Measurements from ENCODE around the gene SNUPN.

SNUPN gene

GRCh38 chr15:75625542-75626347, at the start of gene SNUPN:
Gene SNUPN, minus strand, starts transcription at chr15:75625725. Its CDS starts 4,674 bp downstream, at chr15:75621051.
- peak; percentile 78 to 93 for DNase-seq

GRCh38 chr15:75674366-75674765, 48.8 kb upstream of the SNUPN start:
- no peak for DNase-seq

DNA sequence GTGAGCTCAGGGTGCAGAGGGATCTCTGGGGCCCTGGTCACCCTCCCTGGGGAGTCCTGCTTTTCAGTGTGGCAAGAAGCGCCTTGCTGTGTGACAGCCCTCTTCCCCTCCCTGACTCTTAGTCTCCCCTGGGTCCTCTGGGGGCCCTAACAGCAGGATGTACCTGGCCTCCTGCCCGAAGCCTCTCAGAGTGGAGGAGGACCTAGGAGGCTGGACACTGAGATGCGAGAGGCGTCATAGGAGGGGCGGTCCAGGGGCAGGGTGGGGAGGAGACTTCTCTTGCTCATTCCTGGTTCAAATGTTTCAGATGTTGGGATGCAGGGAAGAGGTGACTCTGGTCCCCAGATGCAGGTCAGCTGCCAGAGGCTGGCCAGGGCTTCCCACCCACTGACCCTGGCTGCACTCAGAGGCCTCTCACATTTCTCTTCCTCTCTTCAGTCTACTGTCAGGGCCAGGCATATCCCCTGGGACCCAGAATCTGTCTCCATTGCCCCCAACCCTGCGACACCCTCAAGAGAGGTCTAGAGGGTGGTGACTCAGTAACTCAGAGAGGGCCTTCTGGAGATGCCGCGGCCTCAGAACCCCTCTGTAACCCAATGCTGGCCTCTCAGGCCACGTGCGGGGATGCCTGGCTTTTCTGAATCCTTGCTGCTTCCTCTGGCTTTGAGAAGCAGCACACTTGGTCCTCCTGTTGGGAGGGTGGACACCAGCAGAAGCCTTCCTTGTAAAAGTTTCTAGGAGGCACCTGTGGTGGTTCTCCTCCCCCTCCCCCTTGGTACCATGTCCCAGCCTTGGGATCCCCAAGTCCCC, 48.1 kb upstream of the SNUPN start:
- no peak for DNase-seq

DNA sequence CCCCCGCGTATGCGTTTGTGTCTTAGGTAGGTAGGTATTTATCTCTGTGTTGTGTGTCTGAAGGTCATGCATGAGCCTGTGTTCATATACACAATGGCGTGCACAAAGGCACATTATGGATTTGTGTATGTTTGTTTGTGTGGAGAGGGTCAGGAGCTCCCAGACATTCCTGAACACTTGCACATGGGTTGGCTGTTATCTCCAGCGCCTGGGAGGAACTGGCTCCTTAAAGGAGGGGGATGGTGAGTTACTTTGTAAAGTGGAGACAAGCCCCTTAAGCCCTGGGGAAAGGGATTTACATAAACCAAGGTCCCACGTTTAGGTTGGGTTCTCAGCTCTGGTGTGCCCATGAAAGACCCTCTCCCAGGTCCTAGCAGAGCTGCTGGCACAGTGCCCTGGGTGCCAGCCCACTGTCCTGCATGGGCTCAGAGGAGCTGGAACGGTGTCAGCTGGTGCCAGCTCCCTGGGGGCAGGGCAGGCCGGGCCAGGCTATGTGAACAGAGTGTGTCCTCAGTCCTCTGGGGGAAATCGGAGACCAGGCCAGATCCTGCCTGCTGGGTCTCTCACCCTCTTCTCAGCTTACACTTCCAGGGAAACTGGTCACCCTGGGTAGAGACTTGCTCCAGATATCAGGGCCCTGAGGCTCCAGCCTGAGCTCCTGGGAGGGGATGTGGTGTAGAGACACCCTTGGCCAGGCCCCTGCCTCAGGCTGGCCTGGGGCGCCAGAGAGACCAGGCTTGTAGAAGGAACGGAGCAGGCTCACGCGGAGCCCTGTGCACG, 47.3 kb upstream of the SNUPN start:
- DNase-seq: no peak

GRCh38 chr15:75671730-75672602, 46.4 kb upstream of the SNUPN start:
- no peak for DNase-seq

- no peak for DNase-seq
These were observed 44.3 kb upstream of the SNUPN start for GRCh38 chr15:75669879-75670212.

DNA sequence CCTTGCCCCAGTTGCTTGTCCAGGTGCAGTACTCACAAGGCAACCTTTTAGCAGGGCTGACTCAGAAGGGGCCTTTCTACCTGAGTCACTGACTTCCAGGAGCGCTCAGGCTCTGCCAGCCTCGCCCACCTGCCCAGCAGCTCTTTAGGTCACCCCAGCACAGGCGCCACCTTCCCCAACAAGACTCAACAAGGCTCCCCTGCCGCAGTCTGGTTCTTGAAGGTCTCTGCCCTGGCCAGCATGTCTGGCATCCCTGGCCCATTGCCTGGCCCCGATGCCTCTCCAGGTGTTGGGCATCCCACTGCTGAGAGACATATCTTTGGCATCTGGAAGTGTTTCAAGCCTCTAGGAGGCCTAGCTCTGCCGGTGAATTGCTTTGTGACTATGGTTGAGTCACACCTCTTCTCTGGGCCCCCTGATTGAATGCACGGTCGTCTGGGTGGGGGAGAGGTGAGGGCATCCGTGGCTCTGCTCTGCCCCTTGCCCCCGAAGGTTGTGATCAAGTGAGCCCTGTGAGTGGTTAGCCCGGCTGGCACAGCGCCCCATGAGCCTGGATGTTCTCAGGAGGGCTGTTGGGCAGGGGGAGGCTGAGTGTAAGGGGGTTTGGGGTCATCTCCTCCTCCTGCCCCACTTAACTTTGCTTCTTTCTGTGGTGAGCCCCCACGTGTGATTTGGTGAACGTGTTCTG, 43.8 kb upstream of the SNUPN start:
- DNase-seq: no peak

GRCh38 chr15:75666823-75667501, 41.4 kb upstream of the SNUPN start:
- no peak for DNase-seq

DNA sequence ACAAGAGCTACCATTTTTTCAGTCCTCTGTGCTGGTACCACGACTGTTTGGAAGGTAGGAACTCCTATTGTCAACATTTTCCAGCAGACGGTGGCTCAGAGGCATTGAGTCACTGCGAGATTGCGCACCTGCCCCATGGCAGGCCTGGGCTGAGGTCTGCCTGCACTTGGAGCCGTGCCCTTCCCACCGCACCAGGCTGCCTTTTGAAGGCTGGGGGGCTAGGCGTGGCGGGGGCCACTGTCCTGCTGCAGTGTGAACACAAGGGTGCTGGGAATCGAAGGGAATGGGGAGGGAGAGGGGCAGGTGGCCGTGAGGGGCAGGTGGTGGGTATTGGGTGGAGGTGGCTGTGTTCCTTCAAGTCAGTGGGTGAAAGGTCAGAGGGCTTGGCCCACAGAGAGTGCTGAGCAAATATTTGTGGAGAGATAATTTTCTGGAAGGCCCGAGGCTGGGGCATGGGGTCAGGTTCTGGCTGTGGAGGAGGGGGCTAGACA, 38.5 kb upstream of the SNUPN start:
- no peak for DNase-seq

DNA sequence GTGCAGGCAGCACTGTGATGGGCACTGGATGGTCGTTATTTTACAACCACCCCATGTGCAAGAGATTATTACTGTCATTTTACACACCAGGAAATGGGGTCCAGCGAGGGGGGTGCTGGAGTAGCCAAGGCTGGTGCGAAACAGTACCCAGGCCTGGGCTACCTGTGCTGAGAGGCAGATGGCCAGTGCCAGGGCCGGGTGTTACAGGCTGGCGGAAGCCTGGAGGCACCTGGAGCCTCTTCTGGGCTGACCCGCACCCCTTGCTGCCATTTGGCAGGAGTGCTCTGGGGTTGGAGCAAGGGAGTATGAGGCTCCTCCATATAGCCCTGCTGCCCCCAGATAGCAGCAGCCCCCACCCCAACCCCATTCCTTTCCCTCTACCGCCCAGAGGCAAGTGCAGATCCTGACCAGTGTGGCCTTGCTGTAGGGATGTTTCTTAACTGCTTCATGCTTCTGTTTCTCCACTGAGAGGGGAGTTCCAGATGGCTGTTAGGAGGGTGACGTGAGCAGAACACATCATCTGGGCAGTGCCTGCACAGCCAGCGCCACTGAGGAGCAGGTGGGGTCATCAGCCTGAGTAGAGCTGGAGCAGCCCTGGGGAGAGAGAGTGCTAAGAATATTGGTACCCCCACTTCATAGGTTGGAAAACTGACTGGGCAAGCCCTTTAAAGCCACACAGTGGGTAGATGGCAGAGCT, 37.4 kb upstream of the SNUPN start:
- no peak for DNase-seq

DNA sequence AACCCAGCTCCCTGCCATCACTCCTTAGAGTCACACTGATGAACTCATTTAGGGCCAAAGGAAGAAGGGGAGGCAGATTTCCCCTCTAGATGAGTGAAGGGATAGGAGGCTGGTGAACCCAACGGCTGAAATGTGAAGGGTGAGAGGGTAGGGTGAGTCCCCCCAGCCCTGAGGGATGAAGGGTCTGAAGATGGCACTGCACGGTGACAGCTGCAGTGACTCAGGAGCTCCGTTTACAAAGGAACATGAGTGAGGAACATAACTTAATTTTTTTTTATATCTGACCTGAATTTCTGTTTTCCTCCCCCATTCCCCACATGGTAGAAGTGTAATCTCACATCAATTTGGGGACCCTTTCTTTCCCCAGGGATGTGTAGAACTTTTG, 36.2 kb upstream of the SNUPN start:
- DNase-seq: no peak

GRCh38 chr15:75661100-75661755, 35.7 kb upstream of the SNUPN start:
- no peak for DNase-seq

DNA sequence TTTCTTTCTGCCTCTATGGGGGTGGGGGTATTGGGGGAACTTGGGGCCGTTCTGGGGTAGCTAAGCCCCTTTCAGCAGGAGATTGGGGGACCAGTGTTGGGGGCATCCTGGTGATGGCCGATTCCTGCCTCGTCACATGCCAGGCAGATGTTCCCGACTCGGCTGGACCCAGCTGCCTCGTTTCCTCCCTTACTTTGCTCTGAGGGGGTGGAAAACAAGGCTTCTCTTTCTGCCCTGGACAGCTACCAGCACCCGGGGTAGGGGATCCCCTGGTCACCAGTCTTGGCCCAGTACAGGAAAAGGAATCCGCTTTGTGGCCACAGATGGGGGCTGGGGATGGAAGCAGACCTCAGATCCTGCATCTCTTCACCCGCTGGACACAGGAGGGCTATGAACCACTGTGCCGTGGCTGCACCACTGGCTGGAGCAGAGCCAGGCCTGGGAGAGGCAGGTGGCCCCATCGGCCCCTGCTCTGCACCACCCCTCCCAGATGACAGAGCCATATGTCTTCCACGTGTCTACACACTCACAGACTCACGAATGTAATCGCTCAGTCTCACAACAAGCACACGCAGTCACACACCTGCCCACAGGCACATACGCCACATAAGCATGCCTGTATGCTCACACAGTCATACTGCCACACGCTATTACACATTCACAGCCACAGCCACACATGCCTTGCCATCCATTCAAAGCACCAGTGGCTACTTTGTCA, 34.6 kb upstream of the SNUPN start:
- no peak for DNase-seq

DNA sequence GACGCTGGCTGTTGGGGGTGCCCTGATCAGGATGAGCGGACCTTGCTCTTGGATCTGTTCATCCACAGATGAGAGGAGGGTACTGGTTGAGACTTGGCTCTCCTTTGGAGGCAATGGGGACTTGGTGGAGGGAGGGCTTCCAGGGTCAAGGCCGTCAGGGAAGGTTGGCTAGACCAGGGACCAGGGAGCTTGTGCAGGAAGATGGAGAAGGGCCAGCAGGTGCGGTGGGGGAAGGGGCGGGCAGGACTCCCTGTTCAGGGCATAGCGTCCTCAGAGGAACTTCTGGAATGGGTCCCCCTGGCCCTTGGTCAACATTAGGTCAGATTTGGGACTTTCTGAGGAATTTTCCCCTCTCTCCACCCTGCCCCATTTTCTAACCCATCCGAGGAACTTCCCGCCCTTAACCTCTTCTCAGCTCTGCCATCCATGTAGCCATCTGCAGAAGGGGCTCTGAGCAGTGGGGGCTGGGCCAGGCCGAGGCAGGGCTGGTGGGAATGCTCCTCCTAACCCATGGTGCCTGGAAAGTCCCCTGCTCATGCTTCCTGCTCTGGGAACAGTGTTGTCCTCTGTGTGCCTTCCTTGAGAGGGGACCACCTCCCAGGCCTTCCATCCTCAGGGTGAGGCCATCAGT, 33.7 kb upstream of the SNUPN start:
- no peak for DNase-seq

DNA sequence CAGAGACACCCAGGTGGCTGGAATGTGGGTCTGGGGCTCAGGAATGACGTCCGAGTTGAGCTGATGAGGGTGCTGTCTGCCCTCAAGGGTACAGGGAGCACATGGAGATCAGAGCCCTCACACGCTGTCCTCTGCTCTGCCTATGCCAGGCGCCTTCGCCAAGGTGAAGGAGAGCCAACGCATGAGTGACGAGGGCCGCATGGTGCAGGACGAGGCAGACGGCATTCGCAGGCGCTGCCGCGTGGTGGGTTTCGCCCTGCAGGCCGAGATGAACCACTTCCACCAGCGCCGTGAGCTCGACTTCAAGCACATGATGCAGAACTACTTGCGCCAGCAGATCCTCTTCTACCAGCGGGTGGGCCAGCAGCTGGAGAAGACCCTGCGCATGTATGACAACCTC, 31.3 kb upstream of the SNUPN start:
- DNase-seq: no peak

- DNase-seq: no peak
These were observed 30.8 kb upstream of the SNUPN start for GRCh38 chr15:75656331-75656730.

GRCh38 chr15:75655931-75656330, 30.4 kb upstream of the SNUPN start:
- DNase-seq: no peak

- DNase-seq: no peak
These were observed 28.8 kb upstream of the SNUPN start for GRCh38 chr15:75654201-75654907.
